GM21737 (cell line): ENCODE data around the gene EGR2.
A peak's percentile ranks its signal among the peaks of the same experiment; 100 is the strongest.

Experiments
- ATAC-seq: cut with Tn5 transposase; IDR thresholded peaks from one replicate; pipeline ENCODE4 v1.9.1; 2021; ENCODE audit warnings: mild to moderate bottlenecking, moderate library complexity; ENCODE audit not compliant: unreplicated experiment

Gene EGR2

GRCh38 chr10:62816331-62817120, at the start of gene EGR2:
Gene EGR2, minus strand, starts transcription at chr10:62816366. Its CDS starts 337 bp downstream, at chr10:62816029.
- peak; percentile 77 for ATAC-seq

DNA sequence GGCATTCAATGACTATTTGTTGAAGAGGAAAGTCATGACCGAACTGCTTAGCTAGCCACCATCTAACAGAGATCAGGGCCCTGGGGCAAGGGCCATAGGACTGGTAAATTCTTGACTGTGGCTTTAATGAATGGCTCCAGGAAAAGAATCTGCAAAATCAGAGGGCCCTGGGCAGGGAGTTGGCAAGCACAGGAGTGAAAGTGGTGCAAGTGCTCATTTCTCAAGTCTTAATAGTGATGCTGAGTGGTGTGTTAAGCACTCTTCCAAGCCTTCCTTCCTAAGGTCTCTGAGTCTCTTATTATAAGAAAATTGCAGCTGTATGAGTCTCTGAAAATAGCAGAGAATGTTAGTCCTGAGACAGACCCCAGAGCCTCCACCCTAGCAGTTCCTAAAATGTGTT, 46.3 kb upstream of the EGR2 start:
- ATAC-seq, result no peak

GRCh38 chr10:62861507-62861906, 45.3 kb upstream of the EGR2 start:
- no peak for ATAC-seq

DNA sequence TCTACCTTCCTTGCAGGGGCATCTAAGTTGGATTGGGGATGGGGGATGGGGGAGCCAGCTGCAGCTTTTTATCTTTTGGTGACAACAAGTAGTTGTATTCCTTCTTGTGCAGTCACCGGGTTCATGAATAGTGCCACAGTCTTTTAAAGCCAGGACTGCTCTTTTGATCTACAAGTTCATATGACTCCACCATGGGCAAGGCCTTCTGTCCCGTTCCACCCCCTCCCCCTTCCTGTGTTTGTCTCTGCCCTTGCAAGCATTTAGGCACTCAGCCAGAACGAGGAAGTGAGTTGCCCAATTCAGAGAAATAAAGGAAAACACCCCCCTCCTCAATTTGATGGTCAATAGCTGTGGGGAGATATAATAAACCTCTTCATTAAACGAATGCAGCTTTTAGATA, 44.8 kb upstream of the EGR2 start:
- no peak for ATAC-seq

- no peak for ATAC-seq
Observed at GRCh38 chr10:62858364-62858763, 42.2 kb upstream of the EGR2 start.

DNA sequence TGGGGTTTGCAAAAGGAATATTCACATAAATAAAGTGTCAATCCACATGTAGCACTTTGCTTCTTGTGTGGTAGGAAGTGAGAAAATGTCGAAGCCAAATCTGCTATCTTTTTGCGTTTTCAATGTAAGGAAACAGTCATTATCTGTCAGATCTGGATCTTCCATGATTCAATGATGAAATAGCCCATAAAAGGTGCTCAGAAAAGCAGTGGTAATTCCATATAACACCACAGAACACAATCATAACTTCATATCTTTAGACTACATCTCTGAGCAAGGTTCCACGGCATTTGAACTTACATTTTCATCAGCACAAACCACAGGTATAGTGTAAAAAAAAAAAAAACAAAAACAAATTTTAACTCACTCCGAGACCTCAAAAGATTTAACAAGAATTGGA, 39.9 kb upstream of the EGR2 start:
- no peak for ATAC-seq

GRCh38 chr10:62853710-62854109, 37.5 kb upstream of the EGR2 start:
- ATAC-seq, result peak; percentile 40

DNA sequence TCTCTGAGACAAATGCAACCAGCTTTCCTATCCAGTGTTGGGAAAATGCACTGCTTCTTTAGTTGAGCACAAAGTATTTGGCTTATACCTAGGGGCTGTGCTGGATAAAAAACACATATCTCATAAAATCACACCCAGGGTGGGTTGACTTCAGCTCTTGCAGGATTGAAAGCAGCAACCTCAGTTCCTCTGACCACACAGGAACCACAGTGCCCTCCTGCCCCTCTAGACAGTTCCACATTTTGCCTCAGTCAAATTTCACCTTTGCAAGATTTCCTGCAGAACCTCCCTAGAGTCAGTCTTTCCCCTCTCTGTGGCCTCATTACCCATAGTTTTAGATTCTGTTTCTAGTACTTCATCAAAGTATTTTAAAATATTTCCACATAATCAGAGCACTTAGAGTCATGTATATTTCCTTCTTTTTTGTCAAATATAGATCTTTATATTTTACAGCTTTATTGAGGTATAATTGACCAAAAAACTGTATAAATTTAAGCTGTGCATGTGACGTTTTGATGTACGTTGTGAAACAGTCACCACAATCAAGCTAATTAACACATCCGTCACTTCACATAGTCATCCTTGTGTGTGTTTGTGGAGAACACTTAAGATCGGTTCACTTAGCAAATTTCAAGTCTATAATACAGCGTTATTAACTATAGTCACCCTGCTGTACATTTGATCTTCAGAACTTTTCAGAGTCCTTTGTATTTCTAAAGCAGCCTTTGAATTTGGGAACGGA, 37.0 kb upstream of the EGR2 start:
- ATAC-seq, result peak; percentile 64

DNA sequence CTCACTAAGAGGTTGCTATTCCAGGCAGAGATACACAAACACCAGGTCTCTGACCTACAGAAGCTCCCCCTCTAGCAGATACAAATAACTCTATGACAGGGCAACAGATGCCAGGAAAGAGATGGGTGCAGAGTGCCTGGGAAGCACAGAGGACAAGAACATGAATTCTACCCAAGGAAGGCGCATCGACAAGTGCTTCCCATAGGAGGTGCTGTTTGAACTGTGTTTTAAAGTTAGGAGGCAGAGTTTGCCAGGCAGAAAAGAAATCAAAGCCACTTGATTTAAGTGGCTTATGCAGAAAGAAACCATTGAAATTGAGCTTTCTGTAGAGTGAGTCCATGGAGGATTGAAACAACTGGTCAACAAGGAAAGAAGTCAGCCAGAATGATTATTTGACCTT, 35.3 kb upstream of the EGR2 start:
- ATAC-seq, result no peak

DNA sequence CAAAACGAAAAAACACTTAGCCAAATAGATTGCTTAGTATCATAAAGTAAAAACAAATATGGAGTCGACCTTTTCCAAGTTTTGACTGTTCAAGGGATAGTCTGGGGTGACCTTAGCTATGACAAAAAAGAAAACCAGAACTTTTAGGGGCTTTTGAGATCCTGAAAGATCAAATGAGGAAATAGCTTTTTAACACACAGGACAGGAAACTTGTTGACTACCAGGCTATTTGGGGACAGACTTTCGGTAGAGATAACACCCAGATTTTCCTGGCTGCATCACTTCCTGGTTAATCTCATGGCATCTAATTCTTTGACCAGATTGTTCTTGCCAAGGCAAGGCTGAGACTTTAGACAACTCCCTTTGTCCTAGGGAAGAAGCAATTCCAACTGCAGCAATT, 34.5 kb upstream of the EGR2 start:
- no peak for ATAC-seq

- ATAC-seq, result no peak
Observed at GRCh38 chr10:62847433-62847832, 31.3 kb upstream of the EGR2 start.

DNA sequence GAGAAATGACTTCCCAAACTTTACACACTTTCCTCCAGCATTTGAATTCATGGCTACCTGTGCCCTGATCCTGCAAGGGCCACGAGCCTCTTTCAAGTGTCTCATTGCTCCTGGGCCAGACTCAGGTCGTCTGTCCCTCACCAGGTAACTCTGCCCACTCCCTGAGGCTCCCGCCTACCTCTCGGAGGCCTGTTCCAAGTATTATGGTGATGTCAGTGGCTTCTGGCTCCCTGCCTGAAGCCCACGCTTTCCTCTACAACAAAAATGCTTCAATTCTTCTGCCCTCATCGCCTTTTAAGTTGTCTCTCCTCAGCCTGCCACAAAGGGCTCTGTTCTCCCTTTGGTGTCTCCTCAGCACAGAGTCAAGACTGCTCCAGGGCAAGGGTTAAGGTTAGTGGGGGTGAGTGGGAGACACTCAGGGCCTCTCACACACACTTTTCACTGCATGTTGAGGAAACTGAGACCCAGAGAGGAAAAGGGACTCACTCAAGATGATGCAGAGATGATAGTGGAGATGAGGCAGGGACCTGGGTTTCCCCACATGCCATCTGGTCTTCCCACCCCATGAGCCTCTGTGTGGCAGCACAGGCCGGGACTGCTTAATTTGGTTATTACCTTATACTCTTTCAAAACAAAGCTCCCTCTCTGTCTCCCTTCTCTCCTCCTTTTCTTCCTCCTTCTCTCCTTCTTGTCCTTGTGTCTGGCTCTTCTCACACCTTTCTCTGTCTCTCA, 28.3 kb upstream of the EGR2 start:
- ATAC-seq, result no peak

DNA sequence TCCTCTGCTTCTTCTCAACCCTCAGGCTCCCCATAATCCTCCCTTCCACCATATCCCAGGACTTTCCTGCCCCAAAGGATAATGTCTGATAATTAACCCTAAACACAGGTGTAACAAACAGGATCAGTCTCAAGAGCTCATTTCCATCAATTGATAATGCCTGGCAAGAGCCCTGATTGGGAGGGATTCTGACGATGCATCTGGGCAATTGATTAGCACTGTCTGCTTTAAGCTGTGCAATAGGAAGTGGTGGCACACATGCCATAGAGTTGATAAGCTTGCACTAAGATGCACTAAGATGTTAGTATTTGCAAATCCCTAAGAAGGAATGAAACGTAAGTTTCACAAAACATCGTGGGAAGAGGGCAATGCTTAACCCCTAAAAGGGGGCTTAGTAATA, 27.4 kb upstream of the EGR2 start:
- ATAC-seq, result no peak

- ATAC-seq, result no peak
Observed at GRCh38 chr10:62842983-62843382, 26.8 kb upstream of the EGR2 start.

DNA sequence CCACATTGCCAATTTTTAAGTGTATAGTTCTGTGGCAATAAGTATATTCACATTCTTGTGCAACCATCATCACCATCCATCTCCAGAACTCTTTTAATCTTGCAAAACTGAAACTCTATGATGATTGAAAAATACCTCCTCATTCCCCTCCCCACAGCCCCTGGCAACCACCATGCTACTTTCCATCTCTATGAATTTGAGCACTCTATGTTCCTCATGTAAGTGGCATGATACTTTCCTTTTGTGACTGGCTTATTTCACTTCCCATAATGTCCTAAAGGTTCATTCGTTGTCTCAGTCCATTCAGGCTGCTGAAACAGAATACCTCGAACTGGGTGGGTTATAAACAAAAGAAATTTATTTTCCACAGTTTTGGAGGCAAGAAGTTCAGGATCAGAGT, 23.4 kb upstream of the EGR2 start:
- ATAC-seq, result no peak

DNA sequence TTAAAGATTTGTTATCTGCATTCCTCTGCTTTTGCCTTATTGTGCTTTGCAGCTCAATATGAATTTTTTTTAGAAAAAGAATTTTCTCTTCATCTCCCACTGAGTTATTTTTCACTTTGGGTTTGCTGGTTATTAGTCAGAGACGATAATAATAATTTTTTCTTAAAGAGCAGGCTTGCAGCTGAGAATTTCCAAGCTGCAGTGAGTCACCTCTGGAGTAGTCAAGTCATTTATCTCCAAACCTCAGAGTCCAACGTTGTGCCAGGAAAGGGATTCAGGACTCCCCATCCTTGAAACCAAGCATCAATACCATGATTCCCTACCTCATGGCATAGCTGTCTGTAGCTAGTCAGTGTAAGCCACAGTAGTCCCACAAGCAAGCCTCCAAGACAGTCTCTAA, 15.2 kb upstream of the EGR2 start:
- no peak for ATAC-seq

GRCh38 chr10:62830679-62831078, 14.5 kb upstream of the EGR2 start:
- no peak for ATAC-seq

DNA sequence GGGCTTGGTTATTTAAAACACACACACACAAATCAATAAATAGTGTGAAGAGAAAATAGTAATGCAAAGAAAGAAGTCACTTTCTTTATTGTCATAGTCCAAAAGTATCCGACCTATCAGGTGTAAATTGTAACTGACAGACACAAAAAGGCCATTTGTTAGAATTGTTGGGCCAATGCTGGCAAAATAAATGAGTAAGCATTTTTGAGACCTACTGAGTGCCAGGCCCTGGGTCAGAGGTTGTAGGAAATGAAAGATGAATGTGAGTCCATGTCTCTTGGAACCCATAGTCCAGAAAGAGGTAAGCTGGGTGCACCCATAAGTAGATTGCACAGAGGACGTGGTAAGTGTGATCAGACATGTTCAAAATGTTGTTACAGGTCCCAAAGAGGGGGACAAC, 13.5 kb upstream of the EGR2 start:
- no peak for ATAC-seq

DNA sequence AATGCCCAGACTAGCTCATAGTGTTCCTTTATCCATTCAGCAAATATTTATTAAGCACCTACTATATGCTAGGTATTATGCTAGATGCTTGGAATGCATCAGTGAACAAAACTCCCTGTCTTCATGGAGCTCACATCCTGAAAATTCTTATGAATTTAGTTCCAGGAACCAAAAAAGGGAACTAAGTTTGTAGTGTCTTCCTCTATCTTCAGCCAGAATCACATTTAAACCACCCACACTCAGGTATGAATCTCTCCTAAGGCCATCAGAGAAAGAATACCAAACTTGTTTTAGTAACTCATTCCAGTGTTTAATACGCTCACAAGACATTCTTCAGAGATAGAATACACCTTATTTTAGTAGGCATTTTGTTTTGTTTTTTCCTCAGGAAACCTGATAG, 10.1 kb upstream of the EGR2 start:
- no peak for ATAC-seq

DNA sequence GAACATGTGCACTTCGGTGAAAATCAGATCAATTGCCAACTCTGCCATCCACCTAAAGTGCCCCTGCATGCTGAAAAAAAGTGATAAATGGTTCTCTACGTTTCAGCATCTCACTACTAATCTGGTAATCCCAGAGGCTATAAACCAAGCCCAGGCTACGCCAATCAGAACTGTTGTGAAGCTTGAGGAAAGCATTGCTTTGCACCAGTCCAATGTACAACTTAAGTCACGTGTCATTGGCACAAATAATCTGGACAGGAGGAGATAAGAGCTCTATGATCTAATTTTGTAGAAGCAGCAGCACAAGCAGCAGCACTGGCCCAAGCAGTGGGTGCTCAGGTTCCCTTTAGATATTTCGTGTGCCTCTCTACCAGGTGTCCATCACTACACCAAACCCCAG, 4.4 kb upstream of the EGR2 start:
- ATAC-seq, result no peak

- ATAC-seq, result no peak
Observed at GRCh38 chr10:62819141-62819920, 3.2 kb upstream of the EGR2 start.
